GM18867 (cell line): ENCODE data around the gene CIB4.
"Not testable (repeated sequence)": the region's sequence is repeated elsewhere in the genome, so short reads cannot be mapped to it uniquely, and the experiment has no call there.

Source experiments
- ATAC-seq: cut with Tn5 transposase; IDR thresholded peaks from one replicate; pipeline ENCODE4 v1.9.1; 2021; ENCODE audit warnings: mild to moderate bottlenecking, moderate library complexity; ENCODE audit not compliant: unreplicated experiment

CIB4 gene

DNA sequence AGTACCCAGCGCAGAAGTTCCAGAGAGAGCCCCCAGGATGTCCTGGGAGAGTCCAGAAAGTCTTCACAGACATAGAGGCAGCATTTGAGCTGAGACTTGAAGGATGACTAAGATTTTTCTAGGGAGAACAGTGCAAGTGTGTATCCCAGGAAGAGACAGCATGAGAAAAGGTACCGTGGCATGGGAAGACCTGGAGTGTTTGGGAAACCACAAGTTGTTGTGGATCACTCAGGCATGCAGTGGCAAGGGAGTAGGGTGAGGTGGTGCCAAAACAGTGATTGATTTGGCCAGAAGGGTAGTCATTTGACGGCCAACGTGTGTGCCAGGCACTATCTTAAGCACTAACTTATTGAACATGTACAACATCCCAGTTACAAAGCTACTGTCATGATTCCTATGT is 26.9 kb upstream of the CIB4 start:
- no peak for ATAC-seq

DNA sequence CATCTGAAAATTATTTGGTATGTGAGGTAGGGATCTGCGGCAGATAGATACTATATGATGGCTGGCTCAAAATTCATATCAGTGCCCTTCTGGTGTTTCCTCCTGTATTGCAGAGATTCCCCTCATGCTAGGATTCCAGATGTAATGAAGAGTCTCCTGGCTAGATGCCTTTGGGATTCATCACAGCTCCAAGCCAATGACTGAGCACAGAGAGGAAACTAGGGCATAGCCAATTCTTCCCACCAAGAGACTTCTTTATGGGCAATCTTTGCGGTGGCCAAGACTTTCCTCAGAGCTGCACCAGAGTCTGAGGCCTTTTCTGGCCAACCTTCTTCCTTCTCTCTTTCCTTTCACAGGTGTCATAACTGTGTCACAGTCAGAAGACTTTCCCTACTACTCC is 25.5 kb upstream of the CIB4 start:
- no peak for ATAC-seq

DNA sequence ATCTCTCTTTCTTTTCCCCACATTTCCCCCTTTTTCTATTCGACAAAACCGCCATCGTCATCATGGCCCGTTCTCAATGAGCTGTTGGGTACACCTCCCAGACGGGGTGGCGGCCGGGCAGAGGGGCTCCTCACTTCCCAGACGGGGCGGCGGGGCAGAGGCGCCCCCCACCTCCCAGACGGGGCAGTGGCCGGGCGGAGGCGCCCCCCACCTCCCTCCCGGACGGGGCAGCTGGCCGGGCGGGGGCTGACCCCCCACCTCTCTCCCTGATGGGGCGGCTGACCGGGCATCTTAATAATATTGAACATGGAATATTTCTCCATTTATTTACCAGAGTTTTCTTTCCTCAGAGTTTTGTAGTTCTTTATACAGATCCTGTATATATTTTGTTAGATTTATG is 24.1 kb upstream of the CIB4 start:
- ATAC-seq, result not testable (repeated sequence)

DNA sequence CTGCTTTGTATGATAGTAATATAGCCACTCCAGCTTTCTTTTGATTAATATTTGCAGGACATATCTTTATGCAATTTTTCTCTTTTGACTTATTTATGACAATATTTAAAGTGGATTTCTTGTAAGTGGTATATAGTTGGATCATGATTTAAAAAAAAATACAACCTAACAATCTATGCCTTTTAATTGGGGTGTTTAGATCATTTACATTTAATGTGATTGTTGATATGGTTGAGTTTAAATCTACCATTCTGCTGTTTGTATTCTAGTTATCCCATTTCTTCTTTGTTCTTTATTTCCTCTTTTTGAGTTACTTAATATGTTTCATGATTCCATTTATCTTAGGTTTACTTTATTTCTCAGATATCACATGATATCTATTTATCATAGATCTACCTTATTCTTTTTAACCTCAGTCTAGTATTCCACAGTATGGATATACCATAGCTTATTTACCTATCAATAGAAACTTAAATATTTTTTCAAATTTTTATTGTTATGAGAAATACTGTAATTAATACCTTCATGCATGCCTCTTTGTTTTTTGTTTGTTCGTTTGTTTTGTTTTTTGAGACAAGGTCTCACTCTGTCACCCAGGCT is 19.3 kb upstream of the CIB4 start:
- no peak for ATAC-seq

DNA sequence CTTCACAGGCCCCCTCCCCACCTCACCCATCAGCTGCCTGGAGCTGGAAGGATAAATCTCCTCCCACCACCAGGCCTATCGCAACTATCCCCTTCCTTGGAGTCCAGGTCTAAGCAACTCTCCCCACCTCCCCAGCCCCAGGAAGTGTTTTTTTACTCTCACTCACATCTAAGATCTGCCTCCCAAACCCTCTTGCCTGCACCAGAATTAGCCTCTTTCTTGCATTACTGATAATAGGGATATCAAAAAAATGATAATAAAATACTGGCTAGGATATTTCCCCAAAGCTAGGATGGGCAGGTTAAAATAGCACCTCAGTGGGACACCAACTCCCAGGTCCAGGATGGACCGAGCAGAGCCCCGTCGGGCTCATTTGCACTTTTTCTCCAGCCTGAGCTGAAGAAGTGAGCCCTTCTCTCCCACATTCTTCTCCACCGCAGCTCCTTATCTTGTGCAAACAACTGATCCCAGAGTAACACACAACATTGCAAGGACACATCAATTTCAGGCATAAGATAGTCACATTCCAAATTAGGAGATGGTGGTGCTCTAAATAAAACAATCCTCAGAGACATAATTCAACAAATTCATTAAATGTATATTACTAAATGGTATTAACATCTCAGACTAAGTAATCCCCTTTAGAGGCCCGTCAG is 17.7 kb upstream of the CIB4 start:
- no peak for ATAC-seq

DNA sequence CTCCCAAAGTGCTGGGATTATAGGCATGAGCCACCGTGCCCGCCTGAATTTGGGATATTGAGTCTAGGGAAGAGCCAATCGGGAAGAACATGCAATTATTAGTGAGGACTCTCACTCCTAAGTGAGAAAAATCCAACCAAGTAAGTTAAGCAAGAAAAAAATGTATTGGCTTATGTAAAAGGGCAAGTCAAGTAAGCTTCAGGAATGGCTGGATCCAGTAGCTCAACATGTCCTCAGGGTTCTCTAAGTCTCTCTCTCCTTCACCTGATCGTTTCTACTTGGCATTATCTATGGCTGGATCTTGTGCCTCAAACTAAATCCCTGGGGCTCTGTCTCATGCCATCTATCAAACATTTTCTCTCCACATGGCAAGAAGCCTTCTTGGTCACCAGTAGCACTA is 16.1 kb upstream of the CIB4 start:
- no peak for ATAC-seq

DNA sequence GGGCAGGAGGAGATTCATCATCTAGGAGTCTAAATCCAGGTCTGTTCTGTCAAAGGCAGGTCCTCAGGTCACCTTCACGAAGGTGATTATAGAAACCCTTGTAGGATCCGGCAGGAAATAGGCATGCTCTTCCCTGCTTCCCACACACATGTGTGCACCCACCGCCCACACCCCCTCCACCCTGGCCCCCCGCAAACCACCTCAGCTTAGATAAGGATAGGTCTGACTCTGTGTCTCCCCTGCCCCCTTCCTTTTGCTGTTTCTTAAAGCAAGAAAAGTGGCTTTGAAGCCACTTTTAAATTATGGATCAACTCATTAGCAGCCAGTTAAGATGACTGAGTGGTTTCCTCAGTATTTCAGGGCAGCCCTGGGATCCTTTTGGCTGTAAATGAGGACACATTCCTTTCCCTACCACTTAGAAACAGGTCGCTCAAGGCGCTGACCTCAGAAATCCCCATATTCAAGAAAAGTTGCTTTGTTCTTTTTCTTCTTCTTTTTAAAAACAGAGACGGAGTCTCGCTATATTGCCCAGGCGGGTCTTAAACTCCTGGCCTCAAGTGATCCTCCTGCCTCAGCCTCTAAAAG is 14.5 kb upstream of the CIB4 start:
- no peak for ATAC-seq

DNA sequence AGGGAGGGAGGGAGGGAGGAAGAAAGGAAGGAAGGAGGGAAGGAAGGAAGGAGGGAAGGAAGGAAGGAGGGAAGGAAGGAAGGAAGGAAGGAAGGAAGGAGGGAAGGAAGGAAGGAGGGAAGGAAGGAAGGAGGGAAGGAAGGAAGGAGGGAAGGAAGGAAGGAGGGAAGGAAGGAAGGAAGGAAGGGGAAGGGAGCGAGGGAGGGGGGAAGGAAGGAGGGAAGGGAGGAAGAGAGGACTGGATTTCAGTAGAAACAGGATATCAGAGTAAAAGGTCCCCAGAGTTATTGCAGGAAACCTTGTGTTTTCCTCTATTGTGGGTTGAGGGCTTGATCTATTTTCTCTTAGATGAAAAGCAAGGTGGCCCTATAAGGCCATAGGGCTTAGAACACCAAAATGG is 14.0 kb upstream of the CIB4 start:
- ATAC-seq, result not testable (repeated sequence)

DNA sequence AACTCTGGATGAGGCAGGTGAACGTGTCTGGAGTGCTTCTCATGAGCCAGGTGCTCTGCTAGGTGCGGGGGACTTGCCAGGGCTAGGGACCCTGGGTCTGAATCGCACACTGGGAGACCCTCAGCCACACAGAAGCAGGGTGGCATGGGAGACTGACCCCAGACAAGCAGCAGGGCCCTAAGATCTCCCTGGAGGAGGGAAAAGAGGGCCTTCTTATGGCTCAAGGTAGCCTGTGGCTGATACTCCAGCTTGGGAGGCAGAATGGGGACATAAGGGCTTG is 12.8 kb upstream of the CIB4 start:
- ATAC-seq, result no peak

DNA sequence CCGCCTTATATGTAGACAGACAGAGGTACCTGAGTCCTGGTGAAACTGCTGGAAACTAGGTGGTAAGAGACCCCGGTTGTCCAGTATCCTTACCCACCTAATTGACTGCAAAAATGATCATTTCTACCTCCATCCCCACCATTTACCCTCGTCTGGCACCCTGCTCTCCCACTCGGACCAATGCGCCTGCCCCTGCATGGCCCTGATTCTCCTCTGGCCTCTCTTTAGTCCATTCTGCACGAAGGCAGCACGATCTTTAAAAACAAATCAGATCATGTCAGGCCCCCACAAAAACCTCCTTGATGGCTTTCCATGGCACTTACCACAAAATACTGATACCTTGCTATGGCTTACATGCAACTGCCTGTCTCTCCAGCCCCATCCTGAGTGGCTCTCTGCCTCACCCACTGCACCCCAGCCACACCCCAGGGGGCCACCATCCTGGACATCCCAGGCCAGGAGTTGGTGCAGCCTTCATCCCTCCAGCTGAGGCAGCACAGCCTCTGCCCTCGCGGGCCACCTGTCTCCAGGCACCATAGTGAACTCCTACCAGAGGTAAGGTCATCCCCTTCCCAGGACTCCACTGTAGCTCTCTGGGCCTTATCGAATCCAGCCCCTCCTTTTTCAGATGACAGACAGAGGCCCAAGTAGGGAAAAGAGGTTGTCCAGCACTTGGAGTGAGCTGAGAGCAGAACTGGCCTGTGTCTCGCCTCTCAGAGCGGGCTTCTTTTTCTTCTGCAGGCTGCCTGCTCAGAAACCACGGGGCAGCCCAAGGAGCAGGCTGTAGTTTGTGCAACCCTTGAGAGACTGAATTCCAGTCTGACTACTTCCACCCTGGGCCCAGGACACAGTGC is 12.3 kb upstream of the CIB4 start:
- ATAC-seq, result no peak

DNA sequence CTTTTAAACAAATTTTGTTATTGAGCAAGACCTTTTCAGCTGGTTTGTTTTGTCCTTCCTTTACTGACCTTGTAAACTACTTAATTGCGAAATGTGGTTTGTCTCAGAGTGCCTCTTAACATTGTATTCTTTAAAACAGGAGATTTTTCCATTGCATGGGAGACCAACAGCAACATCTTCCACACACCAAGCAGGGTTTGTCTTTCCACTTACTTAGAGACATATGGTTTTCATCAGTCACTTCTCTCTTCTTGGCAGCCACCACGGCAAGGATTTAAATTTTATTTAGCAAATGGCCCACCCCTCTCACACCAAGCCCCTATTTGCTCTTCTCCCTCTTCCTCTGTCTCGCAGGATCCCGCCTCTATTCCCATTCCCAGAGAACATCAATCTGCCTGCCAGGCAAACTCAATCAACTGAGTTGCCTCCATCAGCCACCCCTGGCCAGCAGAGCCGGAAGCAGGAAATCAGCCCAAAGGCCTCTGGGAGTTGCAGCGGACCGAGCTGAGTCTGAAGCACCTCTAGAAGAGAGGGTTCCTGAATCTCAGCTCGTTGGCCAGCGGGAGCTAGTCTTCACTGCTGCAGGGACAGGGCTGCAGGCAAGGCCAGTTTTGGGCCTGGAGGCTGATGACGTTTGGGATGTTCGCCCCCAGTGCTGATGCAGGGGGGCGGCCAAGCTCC is 11.3 kb upstream of the CIB4 start:
- no peak for ATAC-seq

DNA sequence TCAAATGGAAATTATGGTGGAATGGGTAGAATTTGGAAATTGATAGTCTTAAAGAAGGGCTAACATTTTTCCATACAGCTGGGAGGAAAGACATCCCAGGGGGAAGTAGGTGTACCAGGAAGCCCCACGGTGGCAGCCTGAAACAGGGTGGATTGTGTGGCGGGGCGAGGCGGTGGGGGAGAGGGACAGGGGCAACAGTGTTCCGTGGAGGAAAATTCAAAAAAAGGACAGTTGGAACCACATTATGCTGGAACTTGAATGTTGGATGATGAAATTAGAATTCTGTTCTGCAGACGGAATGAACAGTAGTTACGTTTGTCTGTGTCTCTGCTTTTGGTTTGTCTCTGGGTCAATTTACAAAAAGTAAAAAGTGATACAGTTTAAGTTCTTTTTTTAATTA is 10.6 kb upstream of the CIB4 start:
- no peak for ATAC-seq

DNA sequence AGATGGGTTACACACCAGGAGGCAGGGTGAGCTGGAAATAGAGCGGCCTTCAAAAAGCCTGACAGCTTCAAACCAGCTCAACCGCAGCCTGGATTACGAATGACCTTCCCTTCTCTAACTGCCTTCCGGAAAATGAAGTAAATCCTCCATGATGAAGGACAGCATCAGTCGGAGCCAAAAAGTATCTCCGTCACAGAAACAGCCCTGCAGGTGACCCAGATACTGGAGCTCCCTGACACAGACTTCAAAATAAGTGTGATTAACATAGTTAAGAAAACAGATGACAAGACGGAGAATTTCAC is 10.3 kb upstream of the CIB4 start:
- ATAC-seq, result no peak

DNA sequence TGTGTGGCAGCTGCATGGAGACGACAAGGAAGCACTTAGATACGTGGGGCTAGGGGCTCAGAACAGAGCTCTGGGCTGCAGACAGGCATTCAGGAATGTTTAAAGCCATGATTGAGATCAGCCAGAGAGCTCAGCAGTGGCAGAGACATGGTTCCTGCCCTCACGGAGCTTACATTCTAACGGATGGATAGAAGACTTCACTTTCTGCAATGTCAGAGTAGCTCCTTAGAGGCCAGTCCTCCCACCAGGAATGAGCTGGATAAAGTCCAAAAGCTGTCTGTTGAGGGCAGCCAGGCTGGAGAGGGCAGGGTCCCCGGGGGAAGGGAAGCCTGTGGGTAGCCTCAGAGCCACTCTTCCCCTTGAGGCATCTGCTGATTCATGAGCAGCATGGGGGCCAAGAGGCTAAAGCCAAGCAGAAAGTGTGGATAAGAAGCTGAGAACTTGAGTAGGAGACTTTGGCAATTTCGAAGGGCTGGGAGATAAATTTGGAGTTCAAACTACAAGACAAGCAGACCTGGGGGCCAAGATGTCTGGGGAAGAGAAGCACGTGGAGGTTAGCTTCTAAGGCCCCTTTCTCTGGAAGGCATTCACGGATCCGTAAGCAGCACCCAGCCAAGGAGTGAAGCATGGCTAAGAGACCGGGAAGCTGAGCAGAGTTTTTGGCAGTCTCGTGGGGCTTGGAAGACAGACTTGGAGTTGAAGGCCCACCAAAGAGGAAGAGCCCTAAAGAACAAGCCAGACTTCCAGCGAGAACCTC is 9.7 kb upstream of the CIB4 start:
- ATAC-seq, result no peak

DNA sequence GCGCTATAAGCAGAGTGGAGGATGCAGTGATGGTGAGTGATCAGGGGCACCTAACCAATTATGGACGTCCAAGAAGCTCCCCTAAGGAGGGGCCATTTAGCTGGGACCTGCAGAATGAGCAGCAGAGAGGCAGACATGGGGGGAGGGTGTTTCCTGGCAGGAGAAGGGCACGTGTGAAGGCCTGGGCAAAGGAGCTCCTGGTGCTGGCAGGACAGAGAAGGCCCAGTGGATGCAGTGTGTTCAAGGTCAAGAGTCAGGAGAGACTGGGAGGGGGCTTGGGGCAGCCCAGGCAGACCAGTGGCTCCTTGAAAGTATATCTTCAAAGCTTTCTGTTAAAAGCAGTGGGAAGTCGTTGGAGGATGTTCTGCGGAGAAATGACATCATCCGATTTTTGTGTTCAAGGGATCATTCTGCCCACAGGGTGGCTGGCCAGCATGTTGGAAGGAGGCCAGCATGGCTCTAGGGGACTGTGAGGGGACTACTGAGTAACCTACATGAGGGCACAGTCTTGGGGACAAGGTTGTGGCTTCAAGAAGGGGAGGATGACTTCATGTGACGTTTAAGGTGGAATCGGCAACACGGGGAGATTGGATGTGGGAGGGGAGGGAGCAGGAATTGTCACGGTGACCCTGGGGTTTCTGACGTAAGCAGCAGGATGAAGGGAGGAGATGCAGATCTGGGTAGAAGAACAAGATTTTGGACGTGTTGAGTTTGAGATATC is 9.0 kb upstream of the CIB4 start:
- no peak for ATAC-seq

DNA sequence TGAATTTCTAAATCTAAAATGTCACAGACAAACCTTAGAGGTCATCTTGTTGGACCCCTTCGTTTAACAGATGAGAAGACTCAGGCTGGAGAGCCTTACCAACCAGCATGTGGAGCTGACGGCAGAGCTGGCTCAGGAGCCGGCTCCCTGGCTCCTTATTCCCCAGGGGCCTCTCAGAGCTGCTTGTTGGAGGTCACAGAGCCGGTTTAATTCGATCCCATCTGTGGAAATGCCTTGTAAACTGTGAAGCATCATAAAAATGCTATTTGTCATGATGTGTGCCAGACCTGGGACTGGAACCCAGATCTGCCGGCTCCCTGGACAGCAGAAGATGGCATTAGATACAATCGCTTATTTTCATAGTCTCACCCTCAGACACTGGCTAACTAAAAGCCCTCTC is 8.2 kb upstream of the CIB4 start:
- ATAC-seq, result no peak

DNA sequence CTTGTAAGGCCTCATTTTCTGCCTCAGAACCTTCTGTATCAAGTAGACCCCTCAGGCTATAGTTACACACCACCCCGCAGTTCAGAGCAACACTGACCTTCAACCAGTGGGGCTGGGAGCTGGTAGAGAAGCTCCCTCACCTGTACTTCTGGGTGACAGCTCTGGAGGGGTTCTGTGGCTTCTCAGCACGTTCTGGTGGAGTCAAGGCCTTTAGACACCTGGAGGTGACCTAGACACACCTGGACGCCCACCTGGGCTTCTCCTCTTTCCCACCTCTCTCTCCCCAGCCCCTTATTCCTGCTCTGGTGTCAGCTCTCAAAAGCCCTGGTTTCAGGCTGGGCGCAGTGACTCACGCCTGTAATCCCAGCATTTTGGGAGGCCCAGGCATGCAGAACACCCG is 7.3 kb upstream of the CIB4 start:
- ATAC-seq, result no peak

DNA sequence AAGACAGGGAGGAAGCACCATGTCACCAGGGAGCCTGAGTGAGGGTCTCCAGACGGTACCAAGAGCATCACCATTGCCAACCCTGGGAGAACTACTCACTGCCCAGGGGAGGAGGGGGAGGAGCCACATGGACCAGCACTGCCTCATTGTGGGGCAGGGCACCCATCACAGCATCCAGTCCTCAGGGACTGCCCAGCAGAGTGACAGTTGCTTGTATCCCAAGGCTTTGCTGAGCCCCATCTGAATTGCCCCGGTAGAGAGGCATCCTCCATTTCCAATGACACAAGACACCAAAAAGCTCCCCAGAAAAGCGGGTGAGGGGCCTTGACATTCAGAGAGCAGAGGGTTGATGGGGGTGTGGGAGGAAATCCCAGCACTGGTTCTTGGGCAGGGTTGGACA is 6.8 kb upstream of the CIB4 start:
- ATAC-seq, result no peak

DNA sequence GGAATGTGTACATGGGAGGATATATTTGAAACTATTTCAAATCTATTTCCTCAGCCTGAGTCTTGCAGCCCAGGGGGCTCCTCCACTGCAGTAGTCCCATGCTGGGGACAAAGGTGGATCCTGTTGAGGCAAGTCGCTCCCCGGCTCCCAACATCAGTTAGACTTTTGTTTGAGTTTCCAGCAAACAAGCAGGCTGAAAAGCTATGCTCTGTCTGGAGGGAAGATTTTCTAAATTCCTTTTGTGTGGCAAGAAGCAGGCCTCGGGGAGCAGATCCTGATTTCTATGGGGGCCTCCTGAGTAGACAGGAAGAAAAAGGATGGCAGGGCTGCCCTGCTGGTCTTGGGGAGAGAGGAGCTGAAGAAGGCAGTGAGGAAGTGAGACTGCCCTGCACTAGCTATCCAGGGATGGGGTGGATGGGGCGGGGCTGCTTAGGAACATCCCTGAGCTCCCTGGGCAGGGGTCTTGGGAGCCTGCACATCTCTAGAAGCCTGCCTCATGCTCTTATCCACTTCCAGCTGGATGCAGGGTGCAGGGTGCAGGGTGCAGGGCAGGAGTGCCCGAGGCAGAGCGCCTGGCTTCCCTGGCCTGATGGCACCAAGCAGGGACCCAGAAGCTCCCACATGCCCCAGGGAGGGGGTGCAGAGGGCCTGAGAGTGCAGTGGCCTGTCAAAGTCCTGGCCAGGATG is 6.0 kb upstream of the CIB4 start:
- ATAC-seq, result no peak

DNA sequence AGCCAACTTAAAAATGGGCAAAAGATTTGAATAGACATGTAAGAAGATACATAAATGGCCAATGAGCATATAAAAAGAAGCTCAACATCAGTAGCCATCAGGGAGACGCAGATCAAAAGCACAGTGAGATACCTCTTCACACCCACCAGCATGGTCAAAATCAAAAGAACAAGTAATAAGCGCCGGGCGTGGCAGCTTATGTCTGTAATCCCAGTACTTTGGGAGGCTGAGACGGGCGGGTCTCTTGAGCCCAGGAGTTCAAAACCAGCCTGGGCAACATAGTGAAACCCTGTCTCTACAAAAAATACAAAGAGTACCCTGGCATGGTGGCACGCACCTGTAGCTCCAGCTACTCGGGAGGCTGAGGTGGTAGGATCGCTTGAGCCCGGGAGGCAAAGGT is 4.6 kb upstream of the CIB4 start:
- no peak for ATAC-seq
